8988T (cell line): ENCODE results near the gene KCND1.
"Not testable (repeated sequence)": the region's sequence is repeated elsewhere in the genome, so short reads cannot be mapped to it uniquely, and the experiment has no call there.

Experiments
- DNase-seq: peaks from one replicate; pipeline ENCODE4 v3.0.0; 2011

Gene KCND1

DNA sequence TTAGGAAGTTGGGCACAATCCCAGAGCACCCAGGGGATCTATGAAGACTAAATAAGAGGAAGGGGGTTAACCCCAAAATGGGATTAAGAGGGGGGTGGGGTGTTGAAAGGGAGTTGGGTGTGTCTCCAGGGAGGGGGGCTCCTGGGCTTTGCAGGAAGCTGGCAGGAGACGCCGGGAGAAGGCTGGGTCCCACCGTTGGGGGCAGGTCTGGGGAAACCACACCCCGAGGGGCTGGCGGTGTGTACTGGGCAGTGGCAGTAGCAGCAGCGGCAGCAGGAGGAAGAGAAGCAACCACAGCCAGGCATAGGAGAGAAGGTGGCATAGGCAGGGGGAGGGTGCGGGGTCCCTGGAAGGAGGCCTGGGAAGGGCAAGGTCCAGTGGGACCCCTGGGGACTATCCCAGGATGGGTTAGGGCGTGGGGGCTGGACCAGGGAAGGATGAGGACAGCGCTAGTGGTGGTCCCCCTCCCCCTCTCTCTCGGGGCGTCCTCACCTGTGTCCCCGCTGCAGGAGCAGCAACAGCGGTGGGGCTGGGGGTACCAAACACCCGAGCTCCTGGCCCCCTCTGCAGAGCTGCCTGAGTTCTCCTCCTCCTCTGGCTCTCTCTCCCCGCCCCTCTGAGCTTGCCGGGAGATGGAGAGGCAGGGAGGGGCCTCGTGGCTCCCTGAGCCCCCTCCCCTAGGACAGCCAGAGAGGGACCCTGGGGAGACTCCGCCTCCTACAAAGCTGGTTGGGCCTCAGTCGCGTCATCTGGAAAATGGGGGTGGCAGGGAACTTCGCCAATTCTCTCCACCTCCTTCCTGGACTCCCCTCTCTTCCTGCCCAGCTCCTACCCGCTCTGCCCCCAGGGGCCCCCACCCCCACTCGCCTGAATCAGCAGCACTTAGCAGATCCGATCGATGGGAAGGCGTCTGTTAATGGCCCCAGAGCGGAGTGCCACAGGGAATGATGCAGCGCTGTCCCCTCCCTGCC, at the start of gene KCND1:
Gene KCND1 (minus strand): TSS at position 596 of the 971 bp plus-strand sequence. CDS start 1,573 bp downstream, outside the sequence.
- DNase-seq = no peak

- no peak for DNase-seq
These were observed 48.1 kb upstream of the KCND1 start for GRCh38 chrX:49019599-49020249.

DNA sequence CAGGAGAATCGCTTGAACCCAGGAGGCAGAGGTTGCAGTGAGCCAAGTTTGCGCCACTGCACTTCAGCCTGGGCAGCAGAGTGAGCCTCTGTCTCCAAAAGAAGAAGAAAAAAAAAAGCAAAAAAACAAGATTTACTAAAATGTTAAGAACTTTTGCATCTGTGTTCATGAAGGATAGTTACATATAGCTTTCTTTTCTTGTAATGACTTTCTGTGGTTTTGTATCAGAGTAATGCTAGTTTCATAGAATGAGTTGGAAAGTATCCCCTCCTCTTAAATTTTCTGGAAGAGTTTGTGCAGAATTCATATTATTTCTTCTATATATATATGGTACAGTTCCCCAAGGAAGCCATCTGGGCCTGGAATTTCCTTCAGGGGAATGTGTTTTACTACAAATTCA, 47.4 kb upstream of the KCND1 start:
- no peak for DNase-seq

GRCh38 chrX:49003696-49004095, 32.1 kb upstream of the KCND1 start:
- no peak for DNase-seq

DNA sequence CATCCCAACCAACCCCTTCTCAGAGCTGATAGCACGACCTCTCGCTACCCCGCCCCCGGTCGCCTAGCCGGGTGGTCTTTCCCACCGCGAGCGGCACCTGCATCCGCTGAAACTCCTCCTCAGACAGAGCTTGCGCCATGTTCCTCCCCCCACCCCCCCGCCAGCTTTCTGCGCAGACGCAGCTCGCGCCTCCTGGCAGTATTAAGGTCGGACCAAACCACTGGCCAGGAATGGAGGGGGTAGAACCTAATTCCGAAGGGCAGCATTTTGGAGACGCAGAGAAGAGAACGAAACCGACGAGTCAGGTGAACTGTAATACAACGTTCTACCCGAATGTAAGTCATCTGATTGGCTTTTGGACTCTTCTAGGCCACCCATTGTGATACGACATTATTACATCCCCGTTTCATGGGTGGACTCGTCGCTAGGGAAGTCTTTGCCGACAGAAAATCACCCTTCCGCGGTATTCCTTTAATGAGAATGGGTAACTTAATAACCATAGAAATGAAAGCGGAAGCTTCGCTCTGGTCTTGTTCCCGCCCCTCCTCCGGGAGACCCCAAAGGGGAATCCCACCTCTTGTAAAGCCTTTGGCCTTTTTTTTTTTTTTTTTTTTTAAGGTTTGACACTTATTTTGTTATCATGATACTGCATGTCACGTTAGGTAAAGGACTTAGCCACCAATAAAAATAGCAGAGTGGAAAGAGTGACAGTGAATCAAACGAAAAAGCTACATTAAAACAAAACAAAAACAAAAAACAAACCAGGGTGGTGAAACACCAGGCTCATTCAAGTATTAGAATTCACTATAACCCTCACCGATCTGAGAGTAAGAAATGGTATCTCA, 30.7 kb upstream of the KCND1 start, which contains the start of gene GRIPAP1:
Gene GRIPAP1 (minus strand): TSS at position 174 of the 845 bp plus-strand sequence. CDS start 35 bp downstream, at position 139.
- peak; percentile 77 for DNase-seq

- peak; percentile 39 for DNase-seq
These were observed 30.0 kb upstream of the KCND1 start for GRCh38 chrX:49001521-49002090.

- no peak for DNase-seq
These were observed 29.0 kb upstream of the KCND1 start for GRCh38 chrX:49000636-49001035.

- DNase-seq = no peak
These were observed 27.4 kb upstream of the KCND1 start for GRCh38 chrX:48999030-48999429.

DNA sequence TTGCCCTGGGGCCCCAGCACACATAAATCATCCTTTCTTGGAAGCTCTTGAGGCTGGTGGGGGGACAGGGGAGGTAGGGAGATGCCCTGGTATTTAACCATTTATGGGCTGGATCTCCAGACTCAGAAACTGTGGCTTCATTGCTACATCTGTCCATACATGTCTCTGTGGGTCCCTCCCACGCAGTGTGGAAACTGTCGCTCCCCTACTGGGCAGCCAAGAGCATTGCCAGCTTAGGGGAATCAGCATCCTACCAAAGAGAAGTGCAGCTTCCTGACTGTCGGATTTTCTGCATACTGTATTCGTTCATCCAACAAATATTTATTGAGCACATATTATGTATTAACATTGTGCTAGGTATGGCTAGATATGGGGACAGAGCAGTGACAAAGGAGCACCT, 26.7 kb upstream of the KCND1 start:
- DNase-seq = no peak

- no peak for DNase-seq
These were observed 26.2 kb upstream of the KCND1 start for GRCh38 chrX:48997865-48998264.

DNA sequence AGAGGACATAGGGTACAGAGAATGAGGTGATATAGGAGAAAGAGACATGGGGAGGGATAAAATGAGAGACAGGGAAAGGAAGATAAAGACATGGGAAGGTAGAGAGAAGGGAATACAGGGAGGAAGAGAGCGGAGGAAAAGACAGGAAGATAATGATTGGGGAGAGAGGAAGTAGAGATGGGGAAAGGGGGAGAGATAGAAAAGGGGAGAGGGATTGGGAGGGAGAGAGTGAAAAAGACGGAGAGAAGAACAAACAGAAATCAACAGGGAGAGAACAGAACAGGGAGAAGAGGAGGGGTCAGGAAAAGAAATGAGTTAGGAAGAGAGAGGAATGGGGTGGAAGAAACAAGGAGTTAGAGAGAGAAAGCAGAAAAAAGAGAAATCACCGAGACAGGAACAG, 25.8 kb upstream of the KCND1 start:
- DNase-seq = no peak

- DNase-seq = no peak
These were observed 25.3 kb upstream of the KCND1 start for GRCh38 chrX:48996969-48997368.

DNA sequence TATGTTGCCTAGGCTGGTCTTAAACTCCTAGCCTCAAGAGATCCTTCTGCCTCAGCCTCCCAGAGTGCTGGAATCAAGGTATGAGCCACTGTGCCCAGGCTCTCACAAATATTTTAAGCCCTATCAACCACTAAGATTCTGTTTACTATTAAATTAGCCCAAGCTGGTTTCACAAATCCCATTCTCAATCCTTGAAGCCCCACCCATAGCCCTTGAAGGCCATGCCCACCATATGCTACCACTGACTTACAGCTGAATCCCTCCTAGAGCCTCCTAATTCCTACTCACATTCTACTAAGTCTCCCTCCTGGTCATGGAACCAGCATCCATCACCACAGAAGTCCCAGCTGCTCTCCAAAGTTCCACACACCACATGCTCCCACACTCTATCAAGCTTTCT, 20.7 kb upstream of the KCND1 start:
- DNase-seq = no peak

- no peak for DNase-seq
These were observed 17.8 kb upstream of the KCND1 start for GRCh38 chrX:48989483-48989882.

- no peak for DNase-seq
These were observed 12.3 kb upstream of the KCND1 start for GRCh38 chrX:48983896-48984295.

DNA sequence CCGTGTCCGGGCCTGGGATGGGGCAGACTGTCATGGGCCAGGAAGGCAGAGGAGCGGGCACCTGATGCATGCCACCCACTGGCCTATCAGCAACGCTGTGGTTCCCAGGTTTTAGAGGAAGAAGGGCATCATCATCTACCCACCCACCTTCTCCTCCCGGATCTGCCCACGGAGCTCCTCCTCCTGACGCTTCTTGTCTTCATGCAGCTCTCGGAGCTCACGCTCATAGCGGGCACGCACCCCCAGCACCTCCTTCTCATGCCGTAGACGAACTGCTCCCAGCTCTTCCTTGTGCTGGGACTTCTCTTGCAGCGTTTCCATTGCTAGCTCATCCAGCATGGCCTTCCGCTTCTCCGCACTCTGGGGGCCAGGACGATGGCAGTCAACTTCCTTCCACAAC, 11.4 kb upstream of the KCND1 start:
- no peak for DNase-seq

GRCh38 chrX:48981178-48981577, 9.5 kb upstream of the KCND1 start:
- DNase-seq = no peak

- DNase-seq = not testable (repeated sequence)
These were observed 8.7 kb upstream of the KCND1 start for GRCh38 chrX:48980341-48980740.

GRCh38 chrX:48978226-48978625, 6.6 kb upstream of the KCND1 start:
- no peak for DNase-seq

GRCh38 chrX:48976086-48976485, 4.4 kb upstream of the KCND1 start:
- DNase-seq = no peak

DNA sequence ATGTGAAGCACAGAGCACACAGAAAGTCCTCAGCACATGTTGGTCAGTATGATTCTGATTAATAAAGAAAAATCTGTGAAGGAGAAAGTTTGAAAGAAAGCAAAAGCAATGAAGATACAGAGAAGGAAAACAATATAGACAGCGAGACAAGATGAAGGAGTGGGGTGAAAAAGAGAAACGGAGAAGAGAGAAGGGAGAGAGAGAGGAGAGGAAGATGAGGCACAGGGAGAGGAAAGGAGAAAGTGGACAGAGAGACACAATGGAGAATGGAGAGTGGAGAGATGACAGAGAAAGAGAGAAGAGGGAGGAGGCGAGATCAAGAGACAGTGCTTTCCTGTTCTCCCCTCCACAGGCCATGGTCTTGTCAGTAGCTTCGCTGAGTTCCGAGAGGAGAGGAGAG, 3.9 kb upstream of the KCND1 start:
- no peak for DNase-seq

DNA sequence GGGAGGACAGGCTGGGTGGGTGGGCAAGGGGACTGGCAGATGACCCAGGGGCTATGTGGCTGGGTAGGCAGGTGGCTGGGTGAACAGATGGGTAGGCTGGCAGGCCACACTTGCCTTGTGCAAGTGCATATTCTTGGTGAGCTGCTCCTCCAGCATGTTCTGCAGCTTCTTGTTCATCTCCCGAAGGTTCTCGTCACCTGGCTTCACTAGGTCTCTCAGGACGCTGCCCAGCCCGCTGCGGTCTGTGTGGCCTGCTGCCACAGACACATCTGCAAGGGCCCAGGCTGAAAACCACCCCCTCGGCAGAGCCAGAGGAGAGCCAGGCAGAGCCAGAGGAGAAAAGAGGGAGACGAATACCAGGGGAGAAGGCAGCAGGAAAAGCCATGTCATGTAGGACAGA, 3.4 kb upstream of the KCND1 start:
- no peak for DNase-seq

GRCh38 chrX:48974574-48974973, 2.9 kb upstream of the KCND1 start:
- DNase-seq = no peak
